T follicular helper cell (primary cell): ENCODE data around the gene SRSF10.
"Not testable (repeated sequence)": the region's sequence is repeated elsewhere in the genome, so short reads cannot be mapped to it uniquely, and the experiment has no call there.

Source experiments
- DNase-seq: peaks from one replicate; pipeline ENCODE4 v3.0.0-alpha.2; 2020; ENCODE audit warnings: low read depth

Gene SRSF10

DNA sequence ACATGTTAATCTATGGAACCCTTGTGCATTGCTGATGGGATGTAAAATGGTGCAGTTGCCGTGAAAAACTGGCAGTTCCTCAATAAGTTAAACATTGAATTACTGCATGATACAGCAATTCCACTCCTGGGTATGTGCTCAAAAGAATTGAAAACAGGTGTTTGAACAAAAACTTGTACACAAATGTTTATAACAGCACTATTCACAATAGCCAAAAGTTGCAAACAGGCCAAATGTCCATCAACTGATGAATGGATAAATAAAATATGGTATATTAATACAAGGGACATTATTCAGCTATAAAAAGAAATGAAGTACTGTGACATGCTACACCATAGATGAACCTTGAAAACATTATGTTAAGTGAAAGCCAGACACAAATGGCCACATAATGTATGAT is 17.7 kb upstream of the SRSF10 start:
- DNase-seq = no peak

DNA sequence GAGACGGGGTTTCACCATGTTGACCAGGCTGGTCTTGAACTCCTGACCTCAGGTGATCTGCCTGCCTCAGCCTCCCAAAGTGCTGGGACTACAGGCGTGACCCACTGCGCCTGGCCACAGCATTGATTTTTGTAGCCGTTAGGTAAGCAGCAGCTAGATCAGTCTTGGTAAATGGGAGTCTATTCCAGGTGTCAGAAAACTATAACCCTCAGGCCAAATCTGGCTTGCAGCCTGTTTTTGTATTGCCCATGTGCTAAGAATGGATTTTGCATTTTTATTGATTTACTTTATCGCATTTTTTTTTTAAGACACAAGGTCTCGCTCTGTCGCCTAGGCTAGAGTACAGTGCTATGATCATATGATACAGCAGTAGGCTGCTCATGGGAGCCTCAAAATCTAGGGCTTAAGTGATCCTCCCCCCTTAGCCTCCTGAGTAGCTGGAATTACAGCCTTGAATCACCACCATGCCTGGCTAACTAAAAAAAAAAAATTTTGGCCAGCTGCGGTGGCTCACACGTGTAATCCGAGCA is 16.6 kb upstream of the SRSF10 start:
- no peak for DNase-seq

DNA sequence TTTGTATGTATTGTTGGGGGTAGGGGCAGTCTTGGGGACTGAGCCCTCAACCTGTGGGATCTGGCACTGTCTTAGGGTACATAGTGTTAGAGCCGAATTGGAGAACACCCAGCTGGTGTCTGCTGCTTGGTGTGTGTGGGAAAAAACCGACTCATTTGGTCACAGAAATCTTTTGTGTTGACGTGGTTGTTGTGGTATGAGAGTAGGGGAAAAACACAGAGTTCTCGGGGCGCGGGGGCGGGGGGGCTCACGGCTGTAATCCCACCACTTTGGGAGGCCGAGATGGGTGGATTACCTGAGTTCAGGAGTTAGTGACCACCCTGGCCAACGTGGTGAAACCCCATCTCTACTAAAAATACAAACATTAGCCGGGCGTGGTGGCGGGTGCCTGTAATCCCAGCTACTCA is 15.3 kb upstream of the SRSF10 start:
- DNase-seq = no peak

DNA sequence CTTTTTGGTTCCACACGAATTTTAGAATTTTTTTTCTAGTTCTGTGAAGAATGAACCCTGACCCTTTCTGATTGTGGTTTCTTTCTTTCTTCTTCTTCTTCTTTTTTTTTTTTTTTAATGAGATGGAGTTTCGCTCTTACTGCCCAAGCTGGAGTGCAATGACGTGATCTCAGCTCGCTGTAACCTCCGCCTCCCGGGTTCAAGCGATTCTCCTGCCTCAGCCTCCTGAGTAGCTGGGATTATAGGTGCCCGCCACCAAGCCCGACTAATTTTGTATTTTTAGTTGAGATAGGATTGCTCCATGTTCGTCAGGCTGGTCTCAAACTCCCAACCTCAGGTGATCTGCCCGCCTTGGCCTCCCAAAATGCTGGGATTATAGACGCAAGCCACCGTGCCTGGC is 11.9 kb upstream of the SRSF10 start:
- DNase-seq = not testable (repeated sequence)

DNA sequence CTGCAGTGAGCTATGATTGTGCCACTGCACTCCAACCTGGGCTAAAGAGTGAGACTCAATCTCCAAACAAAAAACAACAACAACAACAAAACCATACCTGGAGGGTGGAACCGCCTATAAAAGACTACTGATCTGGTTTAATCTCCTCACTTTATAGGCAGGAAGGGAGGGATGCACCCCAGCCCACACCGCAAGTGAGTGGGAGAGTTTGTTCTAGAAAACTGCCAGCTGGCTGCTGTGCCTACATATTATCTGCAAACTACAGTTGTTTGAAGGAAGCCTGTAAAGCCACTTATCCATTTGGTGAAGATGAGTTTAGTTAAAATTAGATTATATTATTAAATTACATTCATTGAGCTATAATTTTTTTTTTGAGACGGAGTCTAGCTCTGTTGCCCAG is 9.1 kb upstream of the SRSF10 start:
- no peak for DNase-seq

DNA sequence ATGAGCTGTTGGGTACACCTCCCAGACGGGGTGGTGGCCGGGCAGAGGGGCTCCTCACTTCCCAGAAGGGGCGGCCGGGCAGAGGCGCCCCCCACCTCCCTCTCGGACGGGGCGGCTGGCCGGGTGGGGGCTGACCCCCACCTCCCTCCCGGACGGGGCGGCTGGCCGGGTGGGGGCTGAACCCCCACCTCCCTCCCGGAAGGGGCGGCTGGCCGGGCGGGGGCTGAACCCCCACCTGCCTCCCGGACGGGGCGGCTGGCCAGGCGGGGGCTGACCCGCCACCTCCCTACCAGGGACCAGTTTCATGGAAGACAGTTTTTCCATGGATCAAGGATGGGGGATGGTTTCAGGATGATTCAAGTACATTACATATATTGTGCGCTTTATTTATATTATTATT is 6.9 kb upstream of the SRSF10 start:
- DNase-seq = not testable (repeated sequence)

DNA sequence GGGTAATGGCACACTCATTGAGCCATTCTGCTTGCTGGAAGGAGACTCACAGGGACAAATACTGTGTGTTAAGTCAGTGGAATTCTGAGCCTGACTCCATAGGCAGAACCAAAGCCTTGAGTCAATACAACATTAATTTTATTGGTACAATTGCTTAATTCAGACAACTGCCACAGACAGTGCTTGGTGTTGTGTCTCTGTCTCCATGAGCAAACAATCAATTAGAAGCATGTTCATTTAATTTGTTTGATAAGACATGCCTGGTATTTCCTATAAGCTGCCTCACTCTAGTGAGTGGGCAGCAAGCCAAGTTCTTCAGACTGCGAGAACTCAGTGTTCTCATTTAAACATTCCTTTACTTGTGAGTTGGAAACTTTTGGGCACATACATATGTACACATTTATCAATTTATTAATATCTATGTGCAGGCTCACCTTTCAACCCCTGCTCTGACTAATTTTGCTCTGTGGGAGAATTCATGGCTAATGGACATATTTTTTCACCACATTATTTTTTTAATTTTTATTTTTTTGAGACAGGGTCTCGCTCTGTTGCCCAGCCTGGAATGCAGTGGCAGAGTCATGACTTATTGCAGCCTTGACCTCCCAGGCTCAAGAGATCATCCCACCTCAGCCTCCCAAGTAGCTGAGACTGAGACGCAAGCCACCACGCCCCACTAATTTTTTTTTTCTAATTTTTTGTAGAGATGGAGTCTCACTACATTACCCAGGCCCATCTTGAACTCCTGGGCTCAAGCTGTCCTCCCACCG is 4.5 kb upstream of the SRSF10 start:
- no peak for DNase-seq

DNA sequence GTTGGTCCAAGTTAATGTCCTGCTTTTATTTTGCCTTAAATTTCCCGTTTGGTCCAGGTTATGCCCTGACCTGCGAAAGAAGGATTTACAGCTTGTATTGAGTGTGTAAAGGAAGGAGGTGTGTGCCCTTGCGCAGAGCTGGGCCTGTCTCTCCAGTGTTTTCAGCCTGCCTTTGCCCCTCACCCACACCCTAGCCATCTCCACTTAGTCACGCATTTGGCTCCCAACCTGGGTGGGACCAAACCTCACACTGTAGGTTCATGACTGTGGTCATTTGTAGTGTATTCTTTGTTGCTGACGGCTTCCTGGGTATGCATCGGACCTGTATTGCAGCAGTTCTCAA is 572 bp upstream of the SRSF10 start:
- no peak for DNase-seq

DNA sequence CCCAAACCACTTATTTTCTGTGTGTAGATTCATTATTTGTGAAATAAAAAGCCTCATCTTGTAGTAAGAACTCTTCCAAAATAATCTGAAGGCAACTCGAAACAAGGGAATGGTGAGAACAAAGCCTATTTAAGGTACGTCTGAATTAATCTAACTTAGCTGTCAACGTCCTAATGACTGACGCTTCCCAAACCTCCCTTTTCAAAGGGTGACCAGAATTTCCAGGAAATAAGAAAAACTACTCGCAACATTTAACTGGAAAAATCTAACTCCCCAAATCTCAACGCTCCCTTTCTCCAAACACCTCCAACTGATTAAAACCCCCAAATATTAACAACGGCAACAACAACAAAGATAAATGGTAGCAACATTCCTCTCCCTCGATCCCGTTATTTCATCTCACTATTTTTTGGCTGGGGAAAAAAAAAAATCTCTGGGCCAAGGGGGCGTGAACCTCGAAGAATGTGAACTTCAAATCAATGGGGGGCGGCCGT is 693 bp downstream of the SRSF10 start:
- no peak for DNase-seq

DNA sequence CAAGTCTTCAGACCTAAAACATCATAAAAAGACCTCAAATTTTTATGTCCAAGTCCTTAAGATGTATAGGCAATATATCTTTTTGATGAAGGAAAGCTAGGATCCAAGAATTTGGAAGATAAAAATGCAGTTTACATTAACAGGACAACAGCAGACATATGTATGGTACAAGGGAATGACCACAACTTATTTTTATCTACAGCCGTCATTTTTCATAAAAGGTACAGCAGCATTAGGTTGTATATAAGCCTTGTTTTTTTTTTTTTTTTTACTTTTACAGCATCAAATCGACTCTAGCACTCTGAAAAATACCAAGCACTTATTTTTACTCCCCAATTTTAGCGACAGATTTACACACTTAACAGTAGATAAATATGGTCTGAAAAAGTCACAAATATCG is 1.3 kb downstream of the SRSF10 start:
- no peak for DNase-seq

DNA sequence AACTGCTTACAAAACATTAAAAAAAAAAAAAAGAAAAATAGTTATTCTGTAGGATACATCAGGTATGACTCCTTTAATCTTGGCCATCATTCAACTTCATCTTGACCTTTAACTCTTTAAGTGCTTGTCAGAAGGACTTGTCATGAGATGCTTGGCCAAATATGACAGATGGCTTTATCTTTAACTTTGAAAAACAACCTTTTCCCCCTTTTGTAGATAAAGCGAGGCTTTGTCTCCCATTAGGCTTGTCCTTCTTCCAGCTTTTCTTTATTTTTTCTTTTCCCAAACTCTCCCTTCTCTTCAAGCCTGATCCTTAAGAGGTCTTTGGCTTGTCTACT is 2.3 kb downstream of the SRSF10 start:
- no peak for DNase-seq

DNA sequence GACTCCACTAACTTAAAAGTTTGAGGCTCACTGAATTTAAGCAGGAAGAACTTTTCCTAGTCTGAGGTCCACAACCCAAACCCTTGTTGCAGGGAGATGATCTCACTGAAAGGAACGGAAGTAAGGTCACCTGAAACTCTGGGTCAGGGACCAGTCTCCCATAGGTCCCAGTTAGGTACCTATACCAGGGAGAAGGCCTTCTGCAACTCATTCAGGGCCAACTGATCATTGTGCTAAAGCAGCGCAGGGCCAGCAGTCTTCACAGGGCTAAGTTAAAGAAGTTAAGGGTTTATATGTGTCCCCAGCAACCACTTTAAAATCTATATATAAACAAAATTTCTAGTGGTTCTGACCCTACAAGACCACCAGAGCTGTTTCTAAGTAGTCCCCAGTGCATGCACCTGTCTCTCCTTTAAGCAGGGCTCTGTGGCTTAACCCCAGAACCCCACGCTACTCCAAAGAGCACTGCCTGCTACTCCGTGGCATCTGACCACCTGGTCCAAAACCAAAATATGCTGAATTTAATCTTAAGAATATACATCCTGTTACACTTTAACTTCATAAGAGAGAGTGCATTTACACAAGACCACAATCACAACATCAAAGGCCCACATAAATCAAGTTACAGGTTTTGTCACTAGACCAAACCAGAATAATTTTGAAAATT is 2.8 kb downstream of the SRSF10 start:
- no peak for DNase-seq

DNA sequence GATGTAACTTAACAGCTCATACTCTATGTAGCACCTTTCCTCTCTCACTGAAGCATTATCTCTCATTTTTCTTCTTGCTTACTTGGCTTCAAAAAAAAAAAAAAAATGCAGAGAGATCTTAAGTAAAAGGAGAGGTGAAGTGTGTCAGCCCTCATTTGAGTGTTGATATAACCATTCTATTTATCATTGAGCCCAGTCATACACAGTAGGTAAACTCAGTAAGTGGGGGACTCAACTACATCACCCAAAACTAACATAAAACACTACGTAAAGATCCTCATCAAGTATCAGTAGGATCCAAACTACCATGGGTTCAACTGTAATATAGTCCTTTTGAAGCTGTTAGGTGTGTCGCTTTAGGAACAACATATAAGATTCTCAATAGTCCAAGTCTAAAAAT is 12.3 kb downstream of the SRSF10 start:
- no peak for DNase-seq

DNA sequence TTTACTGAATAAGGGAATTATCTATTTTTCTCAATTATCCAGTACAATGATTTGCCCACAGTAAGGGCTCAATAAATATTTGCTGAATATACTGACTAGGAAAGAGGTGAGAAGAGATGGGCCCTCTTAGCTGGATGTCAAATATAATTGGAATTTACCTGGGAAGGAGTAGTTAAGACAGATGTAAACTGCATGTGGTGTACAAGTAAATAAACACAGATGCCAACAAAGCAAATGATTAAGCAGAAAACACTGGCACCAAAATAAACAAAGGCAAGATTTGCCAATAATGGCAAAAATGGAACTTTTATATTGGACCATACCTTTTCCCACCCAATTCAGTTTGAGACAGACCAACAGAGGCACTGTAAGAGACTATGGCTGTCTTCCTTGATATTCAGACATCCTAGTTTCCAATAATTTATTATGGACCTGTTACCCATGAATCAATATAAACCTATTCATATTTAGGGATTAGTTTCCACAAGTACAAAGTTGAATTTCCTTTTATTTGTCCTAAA is 13.1 kb downstream of the SRSF10 start:
- DNase-seq = no peak

DNA sequence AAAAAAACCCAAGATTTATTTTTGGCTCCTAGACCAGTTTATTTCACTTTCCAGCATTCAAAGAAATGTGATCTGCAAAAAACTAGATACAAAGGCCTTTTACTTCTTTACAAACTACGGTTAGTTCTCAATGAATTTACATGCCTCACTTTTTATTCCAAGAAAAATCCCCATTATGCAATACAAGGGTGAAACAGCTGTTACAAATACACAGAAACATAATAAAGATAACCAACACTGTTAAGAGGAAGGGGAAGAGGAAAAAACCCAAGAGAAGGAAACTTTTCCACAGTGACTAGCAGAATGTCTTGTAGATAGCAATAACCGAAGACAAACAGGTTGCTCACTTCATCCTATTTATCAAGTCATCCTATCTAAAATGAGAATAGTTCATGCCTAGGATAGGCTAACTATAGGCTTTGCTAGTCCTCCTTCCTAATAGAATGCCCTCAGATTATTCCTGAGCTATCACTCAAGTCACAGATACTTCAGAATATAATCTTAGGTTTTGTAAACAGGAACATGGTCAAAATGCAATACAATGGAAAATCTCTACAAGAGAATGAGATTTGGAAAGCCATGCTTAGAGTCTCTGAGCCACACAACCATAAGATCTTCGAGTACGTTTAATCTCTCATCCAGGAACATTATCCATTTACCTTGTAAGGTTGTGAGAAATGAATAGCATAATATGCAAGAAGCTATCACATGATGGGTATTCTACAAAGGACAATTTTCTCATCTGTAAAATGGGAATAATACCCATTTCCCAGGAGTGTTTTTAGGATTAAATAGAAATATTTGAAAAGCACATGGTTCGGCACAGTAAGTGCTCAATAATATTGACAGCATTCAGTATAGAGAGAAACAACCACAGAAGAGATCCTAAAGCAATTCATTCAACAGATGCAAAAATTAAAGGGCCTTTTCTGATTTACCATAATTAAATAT is 15.1 kb downstream of the SRSF10 start:
- no peak for DNase-seq

DNA sequence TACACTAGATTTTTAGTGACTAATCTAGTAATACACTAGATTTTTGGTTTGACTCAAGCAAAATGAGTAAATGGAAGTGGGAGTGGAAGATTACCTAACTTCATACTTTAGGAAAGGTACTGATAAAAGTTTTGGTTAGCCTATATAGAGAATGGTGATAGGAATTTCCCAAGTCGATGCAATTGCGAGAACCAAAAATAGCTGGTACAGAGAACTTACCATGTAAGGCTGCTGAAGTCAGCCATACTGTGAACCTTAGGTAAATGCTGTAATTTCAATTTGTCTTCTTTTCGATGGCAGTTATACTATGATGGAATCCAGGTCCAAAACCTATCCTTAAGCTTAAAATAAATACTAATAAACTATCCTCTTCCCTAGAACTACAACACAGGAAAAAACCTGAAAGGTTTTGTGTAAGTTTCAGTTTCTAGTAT is 15.9 kb downstream of the SRSF10 start:
- no peak for DNase-seq

DNA sequence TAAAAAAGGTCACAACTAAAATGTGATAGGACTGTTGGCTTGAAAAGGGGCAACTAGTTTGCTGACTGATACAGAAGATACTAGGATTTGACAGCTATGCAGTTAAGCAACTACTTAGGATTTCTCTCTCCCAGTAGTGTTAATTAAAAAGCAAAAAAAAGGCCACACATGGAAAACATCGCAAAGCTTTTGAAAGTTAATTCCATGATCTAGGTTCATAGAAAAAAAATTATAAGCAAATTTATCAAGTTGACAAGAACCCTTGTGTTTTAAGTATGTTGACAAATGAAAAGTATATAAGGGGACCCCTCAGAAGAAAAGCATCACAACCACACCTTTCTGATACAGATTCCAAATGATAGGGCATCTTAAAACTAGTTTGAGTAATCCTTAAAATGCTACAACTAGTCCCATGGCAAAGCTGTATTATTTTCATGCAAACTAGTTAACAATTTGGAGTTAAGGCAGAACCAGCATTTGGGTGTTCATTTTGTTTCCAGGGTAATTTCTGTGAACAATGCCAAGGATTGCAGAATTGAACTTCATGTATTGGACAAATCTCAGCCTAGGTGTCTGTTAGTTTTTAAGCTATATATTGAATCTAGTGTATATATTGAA is 16.4 kb downstream of the SRSF10 start:
- DNase-seq = no peak

DNA sequence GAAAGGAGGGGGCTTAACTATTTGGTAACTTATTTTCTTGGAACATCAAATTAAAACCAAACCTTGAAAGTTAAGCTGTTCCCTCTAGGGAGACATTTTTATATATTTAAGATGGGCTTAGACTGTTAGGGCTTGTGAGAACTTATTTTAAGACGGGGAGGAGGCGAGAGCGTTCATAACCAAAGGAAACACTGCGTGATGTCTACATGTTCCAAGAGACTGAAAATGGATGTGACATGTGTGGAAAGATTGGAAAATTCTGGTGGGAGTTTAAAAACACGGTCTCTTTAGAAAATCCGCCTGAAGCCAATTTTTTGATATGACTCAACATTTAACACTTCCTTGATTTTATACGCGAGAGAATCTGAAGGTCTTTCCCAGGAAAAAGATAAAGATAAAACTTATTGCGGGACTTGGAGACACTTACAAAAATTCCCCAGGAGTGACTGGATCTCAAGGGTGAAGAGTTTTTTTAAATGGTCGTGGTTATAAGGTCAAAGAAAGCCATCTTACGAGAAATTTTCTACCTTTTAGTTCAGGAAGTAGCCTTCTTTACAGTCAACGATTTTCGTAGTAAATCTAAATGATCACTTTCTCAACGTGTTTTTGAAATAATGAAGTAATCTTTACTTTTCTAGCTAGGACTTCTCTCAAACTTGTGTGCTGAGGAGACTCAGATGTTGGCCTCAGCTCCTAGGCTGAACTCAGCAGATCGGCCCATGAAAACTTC is 19.7 kb downstream of the SRSF10 start:
- no peak for DNase-seq

DNA sequence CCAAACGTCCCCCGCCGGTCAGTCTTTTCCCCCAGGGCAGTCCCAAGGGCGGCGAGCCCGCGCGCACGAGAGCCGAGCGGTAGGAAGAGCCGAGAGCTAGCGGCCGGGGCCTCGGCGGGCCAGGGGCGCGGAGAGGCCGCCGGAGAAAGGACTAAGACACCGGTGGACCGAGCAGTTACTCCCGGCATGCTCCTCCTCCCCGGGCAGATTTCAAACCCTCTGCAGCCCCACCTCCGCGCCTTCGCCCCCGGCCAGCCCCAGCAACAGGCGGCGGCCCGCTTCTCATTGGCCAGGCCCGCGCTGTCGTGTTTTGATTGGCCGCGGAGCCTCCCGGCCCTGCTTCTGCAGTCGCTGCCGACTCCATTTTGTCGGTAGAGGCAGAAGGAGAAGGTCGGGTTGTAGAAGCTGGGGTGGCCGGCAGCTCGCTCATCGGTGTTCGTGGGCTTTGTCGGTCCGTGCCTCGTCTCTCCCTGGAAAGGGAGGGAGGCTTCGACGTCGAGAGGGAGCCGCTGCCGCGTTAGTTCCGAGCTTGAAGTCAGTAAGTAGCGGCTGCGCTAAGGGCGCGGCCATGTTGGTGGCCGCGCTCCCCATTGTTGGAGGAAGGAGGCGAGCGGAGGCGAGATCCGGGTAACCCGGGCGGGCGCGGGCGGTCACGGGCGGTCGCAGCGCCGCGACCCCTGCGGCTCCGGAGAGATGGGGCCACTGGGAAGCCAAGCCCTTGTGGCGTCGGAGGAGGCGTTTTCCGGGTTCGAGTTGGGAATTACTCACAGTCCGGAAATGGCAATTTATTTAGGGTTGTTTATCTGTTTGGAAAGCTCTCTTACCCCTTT is 20.5 kb downstream of the SRSF10 start, which contains the start of gene PNRC2:
PNRC2 (plus strand) TSS at position 368 of the 830 bp plus-strand sequence. CDS start 1,630 bp downstream, outside the sequence.
- peak; percentile 94 for DNase-seq
